Measurements from ENCODE around the gene C3orf52.

DNA sequence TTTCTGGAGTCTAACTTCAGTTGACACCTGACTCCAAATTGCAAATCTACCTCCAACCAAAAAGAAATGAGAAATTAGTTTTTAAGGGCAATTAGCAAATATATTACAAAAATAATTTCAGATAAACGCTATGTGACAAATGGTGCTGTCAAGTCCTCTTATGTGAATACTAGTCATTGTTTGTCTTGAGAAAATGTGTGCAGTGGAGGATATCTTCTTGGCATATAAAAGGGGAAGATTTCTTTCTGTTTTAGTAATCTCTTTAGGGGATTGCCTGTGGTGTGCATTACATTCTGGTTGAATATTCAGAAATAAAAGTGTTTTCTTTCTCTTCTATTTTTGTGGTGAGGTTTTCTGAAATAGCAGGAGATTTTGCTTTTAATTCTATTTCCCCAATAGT lies 49.9 kb downstream of the C3orf52 start:
- TF ChIP-seq, protein P1, sequence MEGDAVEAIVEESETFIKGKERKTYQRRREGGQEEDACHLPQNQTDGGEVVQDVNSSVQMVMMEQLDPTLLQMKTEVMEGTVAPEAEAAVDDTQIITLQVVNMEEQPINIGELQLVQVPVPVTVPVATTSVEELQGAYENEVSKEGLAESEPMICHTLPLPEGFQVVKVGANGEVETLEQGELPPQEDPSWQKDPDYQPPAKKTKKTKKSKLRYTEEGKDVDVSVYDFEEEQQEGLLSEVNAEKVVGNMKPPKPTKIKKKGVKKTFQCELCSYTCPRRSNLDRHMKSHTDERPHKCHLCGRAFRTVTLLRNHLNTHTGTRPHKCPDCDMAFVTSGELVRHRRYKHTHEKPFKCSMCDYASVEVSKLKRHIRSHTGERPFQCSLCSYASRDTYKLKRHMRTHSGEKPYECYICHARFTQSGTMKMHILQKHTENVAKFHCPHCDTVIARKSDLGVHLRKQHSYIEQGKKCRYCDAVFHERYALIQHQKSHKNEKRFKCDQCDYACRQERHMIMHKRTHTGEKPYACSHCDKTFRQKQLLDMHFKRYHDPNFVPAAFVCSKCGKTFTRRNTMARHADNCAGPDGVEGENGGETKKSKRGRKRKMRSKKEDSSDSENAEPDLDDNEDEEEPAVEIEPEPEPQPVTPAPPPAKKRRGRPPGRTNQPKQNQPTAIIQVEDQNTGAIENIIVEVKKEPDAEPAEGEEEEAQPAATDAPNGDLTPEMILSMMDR (IDR thresholded peaks at IDR 0.05): no peak
- no peak for TF ChIP-seq POLR2A (IDR thresholded peaks at IDR 0.05)

Measured in lower leg skin (tissue), 3 donors.